ENCODE data around the gene RAPGEF6.
A peak's percentile ranks its signal among the peaks of the same experiment; 100 is the strongest.
"Not testable (repeated sequence)": the region's sequence is repeated elsewhere in the genome, so short reads cannot be mapped to it uniquely, and the experiment has no call there.

RAPGEF6 gene

DNA sequence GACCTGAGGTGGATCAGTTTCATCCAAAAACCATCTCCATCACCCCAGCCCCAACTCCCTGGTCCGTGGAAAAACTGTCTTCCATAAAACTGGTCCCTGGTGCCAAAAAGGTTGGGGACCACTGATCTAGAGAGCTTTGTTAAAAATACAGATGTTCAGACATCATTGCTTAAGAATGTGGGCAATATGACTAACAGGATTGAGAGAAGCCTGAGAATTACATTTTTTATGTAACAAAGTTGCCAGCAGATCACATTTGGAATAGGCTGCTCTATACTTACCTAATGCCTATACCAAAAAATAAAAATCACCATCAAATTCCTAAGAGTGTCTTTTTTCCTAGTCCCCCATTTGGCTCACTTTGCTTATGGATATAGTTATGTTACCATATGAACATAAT lies 143.3 kb downstream of the RAPGEF6 start:
- DNase-seq = no peak

DNA sequence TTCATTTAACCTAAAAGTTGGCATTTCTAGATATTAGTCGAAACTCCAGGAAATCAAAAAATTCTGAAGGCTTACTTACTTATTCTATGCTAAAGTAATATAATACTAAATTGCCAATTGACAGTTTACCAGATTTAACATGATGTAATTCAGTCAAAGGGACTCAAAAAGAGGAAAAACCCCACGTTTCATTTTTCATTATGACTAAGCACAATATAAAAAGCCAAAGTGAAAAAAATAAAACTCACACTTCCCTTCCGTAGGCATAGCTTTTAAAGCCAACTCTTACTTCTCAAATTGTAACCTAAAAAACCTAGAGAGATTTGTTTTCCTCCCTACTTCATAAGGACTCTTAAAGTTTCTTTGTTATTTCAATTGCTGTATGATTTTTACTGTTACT lies 146.6 kb downstream of the RAPGEF6 start:
- DNase-seq = no peak

DNA sequence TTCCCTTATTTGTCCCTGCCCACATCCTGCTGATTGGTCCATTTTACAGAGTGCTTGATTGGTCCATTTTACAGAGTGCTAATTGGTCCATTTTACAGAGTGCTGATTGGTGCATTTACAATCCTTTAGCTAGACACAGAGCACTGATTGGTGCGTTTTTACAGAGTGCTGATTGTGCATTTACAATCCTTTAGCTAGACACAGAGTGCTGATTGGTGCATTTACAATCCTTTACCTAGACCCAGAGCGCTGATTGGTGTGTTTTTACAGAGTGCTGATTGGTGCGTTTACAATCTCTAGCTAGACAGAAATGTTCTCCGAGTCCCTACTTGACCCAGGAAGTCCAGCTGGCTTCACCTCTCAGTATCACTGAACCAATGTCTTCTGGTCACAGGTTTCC lies 147.7 kb downstream of the RAPGEF6 start:
- DNase-seq = not testable (repeated sequence)

DNA sequence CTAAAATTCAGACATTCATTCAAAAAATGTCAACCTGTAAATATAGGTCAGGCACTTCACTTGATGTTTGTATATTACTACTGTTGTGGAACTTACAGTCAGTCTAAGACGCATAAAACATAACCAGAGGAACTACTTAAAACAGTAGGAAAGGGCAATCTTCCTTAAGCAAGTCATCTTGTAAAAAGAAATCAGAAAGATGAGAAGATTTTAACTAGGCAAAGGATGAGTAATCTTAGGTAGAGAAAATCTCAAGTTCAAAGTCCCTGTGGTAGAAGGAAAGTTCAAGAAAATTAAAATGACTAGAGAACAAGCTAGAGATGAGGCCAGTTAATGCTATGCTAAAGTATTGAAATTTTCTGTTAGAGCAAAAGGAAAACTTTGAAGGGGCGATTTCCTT lies 152.4 kb downstream of the RAPGEF6 start:
- DNase-seq = no peak

DNA sequence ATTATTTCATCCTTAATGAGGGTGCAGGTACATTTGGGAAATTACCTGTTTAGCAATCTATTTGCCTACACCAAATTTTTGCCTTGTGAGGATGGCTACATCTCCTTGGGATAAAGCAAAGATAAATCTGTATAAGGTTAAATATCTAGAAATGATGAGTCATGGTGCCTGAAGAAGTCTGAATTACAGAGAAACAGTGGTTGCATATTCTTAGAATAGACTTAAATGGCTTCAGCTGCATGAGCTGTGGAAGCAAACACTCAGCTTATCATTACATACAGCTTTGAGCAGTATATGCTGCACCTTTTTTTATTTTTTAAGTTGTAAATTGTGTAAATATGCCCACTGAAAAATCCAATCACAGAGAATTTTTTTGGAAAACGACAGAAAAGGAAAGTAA lies 153.5 kb downstream of the RAPGEF6 start:
- no peak for DNase-seq

DNA sequence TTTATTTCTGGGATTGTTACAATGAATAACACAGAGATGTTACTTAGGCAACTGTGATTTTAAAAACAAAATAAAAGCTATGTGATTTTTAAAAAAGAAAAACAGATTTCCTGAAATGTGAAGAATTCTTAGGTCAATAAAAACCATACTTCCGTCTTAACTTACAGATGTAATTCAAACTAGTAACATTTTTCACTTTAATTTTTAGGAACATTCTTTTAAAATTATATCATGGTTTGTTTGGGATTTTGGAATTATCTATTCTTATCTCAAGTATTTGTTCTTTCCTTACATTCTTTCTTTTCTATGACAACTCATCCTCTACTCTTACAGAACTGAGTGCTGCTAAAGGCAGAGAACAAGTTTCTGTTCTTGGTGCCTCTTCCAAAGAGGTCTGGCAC lies 159.5 kb downstream of the RAPGEF6 start:
- no peak for DNase-seq

DNA sequence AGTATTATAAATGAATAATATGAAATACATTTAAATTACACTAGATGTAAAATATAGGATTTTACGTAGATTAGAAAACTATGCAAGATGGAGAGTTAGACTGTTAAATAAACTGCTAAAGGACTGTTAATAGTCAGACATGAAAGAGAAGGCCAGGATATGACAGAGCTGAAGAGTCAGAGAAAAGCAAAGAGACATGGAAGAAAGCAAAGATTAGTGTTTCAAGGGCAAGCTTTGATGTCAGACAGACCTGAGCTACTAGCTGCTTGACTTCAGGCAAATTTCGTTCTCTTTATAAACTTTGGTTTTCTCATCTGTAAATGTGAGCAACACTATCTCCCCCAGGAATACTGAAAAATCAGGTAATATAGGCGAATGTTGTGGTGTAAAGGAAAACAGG lies 161.3 kb downstream of the RAPGEF6 start:
- no peak for DNase-seq

DNA sequence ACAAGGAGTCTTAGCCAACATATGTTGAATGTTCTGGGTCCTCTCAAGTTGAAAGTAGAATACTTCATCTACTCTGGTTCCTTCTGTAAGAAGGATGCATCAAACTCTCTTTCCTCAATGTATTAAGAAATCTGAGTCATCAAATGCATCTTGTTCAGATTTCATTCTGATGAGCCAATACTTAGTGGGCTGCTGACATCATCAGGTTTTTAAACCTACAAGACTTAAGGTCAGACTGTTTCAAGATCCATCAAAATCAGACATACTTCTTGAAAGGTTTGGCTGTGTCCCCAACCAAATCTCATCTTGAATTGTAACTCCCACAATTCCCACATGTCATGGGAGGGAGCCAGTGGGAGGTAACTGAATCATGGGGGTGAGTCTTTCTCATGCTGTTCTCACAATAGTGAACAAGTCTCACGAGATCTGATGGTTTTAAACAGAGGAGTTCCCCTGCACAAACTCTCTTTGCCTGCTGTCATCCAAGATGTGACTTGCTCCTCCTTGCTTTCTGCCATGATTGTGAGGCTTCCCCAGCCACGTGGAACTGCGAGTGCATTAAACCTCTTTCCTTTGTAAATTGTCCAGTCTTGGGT lies 168.8 kb downstream of the RAPGEF6 start:
- DNase-seq = no peak

DNA sequence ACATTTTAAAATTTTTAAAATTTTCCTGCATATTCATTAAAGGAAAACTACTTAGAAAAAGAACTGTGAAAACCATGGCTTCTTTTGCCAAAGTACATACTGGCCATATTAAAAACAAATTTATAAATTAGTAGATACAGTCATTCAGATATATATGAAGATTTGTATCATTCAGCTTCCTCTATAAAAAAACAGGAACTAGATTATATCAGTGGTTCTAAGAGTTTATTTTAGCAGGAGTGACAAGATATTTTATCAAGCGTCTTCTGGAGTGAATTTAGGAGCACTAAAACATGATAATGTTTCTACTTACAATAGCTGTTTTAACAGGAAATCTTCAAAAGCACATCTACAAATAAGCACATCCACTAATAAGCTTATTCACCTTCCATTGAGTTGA lies 171.4 kb downstream of the RAPGEF6 start:
- no peak for DNase-seq

DNA sequence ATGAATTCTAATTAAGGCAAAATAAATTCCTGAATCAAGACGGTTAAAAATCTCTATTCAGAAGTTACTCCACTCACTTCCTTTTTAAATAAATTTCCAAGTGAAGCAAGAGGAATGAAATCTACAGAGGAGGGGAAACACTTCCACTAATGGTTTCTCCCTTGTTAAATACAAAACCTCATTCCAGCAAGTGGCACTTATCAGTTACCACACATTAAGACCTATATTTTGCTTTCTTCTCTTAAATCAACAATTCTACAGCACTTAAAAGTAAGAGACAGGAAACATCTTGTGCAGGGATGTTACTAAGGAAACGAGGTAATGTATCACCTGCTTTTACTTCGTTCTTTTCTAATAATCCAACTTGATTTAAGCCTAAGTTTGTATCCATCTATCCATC lies 172.6 kb downstream of the RAPGEF6 start:
- no peak for DNase-seq

DNA sequence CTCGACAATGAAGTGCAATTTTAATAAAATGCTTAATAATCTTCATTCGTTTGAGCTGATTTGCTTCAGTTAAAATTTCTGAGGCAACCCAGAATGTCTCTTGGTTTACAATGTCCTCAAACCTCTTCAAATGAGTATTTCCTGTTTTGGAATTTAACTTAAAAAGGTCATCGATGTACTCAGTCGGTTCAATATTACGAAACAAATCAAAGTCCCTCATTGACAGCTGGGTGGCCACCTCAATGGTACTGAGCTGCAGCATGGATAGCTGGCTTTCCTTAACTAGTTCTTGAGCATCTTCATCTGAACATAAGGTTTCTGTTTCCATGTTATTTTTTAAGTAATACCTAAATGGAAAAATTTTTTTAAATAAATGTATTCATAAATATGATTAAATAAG lies 173.3 kb downstream of the RAPGEF6 start:
- DNase-seq = no peak

DNA sequence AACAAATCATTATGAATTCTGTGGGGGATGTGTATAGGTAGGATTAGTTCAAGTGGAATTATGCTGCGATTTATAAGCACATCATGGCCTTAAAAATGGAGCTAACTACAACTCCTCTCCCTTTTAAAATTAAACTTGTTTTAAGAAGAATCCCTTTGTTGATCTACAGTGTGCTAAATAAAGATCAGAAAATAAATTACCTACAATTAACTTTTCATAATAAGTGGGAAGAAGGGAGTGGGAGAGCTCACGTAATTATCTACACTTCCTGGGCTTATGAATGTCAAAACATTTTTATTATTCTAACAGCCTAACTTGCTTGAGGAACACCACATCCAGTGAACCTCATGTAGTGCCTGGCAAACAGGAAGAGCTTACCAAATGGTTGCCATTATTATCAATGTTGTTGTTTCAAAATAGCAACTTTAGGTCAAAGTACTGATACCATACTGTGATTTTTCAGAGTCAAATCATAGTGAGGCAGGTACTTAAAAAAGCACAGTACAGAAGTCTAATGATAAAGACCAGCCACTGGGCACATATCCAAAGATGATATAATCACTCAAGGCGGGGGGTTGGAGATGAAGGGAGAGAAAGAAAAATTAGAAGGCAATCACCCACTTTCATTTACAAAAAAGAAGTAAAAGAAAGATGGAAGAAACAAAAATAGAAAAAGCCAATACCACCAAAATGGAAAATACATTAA lies 174.0 kb downstream of the RAPGEF6 start:
- no peak for DNase-seq

DNA sequence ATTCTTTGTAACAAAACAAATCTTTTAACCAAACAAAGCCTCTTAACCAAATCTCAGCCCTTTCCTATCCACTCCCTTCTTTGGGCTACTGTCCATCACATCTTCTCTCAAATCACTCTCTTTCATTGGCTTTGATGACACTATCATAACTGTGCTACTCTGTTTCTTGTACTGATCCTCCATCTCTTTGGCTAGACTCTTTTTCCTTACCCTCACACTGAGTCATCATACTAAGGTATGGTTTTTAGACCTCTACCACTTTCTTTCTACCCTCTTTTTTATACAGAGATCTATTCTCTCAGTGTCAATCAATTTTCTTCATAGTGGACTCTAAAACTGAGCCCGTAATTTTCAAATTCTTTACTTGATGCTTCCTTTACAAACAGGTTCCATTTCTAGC lies 174.9 kb downstream of the RAPGEF6 start:
- no peak for DNase-seq

DNA sequence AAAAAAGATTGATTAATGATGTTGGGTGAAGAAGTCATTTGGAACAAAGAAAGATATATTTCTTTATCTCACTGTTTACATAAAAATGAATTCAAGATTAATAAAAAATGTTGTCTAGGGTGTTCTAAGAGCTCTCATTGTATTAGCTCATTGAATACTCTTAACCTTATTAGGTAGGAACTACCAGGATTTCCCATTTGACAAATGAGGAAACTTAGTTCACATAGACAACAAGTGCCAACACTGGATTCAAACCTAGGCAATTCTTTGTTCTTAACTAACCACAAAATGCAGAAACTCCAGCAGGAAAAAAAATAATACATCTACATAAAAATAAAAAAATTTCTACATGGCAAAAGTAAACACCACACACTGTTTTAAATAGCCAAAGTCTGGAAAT lies 175.8 kb downstream of the RAPGEF6 start:
- DNase-seq = no peak

DNA sequence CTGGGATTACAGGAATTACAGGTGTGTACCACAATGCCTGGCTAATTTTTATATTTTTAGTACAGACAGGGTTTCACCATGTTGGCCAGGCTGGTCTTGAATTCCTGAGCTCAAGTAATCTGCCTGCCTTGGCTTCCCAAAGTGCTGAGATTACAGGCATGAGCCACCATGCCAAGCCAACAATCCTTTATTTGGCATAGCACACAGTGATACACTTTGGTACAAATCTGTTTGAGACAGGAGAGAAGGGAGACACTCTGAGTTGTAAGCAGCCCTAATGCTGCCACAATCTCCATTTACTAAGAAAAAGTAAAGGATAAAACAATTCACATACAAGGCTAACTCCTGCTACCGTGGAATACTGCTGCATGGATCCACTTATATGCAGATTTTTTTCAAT lies 177.8 kb downstream of the RAPGEF6 start:
- no peak for DNase-seq

DNA sequence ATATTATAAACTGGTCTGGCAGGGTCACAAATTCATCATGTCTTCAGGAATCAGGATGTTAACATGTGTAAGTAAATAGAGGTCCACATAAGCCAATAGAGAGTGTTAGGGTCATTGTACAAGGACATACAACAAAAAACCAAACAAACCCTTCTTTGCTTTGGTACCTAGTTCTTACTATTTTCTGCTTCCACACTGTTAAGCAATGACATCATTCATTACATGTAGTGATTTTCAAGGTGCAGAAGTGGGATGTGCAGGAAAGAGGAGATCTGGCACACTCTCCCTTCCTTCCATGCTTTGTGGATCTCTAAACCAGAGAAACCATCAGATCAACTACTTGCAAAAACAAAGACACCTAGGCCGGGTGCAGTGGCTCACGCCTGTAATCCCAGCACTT lies 184.1 kb downstream of the RAPGEF6 start:
- no peak for DNase-seq

DNA sequence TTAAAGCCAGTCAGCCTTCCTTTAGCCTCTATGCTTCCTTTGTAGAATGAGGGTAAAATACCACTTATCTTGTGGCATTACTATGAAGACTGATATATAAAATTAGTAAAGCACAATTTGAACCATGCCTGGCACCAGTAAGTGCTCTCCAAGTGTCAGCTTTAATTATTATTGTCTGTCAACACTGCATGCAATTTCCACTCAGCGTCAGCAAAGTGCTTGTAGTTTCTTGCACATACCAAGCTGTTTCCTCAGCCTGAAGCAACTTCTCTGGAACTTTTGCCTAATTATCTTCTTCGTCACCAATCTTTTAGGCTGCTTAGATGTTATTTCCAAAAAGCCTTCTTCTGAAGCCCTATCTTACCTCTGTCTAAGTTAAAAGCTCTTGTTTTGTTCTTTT lies 193.8 kb downstream of the RAPGEF6 start:
- no peak for DNase-seq

DNA sequence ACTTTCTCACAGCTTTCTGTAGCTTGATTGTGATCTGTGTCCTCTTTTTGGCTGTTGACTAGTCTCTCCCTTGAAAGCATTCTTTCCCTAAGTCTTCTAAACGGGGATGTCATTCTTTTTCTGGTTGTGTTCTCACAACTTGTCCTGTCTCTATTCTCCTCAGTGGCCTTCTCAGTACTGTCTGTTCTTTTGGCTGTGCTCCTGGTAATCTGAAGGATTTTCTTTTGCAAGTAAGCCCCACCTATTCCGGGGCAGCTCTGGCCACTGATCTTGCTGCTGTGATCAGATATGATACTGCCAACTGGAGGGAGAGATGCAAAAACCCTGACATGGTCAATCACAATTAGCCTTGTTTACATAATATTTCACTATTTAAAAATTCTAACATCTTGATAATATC lies 198.9 kb downstream of the RAPGEF6 start:
- DNase-seq = peak in 3 of 14 donors; percentile 7 to 63 (median 22)

DNA sequence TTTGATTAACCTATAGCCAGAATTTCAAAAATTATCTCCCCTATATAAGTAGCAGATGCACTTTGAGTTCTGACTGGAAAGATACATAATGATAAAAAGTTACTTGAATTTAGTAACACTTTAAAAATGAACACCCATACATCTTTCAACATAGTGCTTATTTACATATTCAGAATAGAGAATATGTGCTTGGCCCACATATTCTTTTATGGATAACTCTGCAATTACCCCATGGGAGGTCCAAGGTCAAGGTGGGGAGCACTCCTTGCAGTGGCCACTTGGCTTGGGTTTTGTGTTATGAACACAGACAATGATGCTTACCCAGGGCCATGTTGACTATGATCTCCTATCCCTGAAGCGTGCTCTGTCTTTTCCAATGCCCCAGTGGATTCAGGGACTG lies 201.9 kb downstream of the RAPGEF6 start:
- no peak for DNase-seq

DNA sequence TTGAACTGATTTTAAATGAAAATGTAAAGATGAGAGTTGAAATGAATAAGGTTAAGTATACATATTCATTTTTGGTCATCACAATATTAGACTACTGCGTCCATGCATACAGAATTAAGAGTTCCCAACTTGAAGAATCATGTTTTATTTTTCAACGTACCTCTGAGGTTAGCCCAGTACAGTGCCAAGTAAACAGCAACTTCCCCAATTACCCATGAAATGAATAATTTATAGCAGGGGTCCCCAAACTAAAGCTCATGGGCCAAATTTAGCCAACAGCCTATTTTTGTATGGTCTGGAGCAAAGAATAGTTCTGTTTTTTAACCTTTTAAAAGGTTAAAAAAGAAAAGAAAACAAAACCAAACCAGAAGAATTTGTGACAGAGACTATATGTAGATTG lies 203.2 kb downstream of the RAPGEF6 start:
- no peak for DNase-seq

DNA sequence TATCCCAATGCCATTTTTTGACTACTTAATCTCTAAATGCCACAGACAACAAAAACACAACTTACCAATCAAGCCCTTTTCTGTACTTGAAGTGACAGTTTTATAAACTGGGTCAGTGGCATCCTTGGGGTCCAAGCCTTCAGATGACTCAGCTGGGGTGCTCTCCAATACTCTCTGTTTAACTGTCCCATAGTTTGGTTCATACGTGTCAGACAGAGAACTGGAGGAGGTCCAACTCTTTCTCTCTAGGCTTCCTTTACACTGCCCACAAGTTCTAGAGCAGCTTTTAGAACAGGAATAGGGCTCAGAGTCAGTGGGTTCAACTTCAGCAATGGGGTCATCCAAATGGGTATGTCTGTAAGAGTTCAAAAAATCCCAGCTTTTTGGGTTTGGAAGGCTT lies 204.2 kb downstream of the RAPGEF6 start:
- no peak for DNase-seq

DNA sequence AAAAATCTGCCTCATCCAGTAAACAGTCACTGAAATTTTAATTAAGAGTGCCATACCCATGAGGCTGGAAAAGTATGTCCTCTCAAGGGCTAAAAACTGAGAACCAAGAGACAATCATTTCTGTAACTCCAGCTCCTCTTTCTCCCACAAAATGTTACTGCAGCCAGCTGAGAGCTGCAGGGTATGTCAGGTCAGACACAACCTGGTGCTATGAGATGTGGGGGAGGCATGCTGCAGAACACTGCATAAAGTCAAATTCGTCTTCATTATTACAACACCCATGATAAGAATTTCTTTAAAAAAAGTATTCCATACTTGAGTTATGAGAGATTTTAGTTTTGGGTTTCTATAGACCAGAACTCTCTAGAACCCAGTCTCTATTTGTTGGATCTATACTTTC lies 209.0 kb downstream of the RAPGEF6 start:
- DNase-seq = no peak

DNA sequence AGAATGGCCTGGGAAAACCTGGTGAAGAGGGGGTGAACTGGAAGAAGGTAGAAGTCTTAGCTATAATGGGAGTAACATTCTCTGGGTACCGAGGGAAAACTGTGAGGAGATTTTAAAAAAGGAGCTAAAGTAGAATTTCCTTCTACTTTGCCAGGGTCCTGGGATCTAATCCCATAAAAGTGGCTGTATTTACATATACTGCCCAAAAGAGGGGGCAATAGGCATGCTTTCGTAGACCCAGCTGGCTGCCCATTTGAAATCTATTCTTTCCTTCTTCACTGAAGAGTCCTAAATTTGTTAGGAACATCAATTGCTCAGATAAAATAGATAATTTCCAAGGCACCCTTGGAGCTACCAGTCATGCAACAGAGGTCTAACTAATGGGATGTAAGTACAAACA lies 212.0 kb downstream of the RAPGEF6 start:
- DNase-seq = no peak

DNA sequence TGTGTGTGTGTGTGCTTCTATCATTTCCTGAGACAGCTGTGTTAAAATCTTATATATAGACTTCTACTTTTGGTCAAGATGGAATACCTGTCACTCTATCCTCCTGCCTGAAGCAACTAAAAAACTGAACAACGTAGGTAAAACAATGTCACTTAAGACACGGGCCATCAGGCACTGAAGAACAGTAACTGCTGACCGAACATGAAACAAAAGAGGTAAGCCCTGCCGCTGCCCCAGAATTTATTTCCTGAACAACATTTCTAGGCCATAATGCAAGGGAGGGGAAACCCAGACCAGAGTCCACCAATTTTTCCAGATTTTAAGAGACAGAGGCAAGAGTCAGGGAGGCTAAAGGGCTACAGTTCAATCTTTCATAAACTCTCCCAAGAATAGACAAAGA lies 215.2 kb downstream of the RAPGEF6 start:
- no peak for DNase-seq

DNA sequence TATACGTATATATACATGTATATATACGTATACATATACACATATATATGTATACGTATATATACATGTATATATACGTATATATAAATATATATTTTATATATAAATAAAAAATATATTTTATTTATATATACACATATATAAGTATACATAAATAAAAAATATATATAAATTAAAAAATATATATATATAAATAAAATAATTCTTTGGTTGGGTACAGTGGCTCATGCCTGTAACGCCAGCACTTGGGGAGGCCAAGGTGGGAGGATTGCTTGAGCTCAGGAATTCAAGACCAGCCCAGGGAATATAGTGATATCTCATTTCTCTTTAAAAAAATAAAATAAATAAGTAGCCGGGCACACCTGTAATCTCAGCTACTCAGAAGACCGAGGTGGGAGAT lies 216.2 kb downstream of the RAPGEF6 start:
- no peak for DNase-seq

Measured in C1 segment of cervical spinal cord (tissue), 14 donors.